Measurements from ENCODE around the gene RFTN1.

RFTN1 gene

DNA sequence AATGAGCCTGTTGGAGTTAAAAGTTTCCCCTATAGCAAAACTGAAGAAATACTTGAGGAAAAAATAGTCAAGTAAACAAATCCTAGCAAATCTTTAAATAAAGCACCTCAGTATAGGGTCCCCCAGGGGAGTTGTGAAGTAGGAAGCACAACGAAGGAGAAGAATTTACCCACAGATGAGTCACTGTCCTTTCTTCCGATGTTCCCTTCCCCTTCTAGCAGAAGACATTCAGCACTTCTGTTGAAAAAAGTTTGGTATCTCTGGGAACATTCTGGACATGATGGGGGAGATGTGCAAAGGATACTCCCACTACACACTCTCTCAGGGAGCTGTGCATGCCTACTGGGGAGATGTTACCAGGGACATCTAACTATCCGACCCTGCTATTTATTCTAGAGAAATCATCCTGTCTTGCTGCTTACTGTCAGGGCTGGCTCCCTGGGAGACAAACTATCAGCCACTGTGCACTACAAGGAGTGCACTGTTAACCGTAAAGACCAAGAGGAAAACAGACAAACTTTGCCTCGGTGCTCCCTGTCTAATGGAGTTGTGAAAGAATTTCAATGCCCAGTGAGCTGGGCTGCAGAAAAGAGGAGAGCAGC, 93.8 kb downstream of the RFTN1 start:
- Mint-ChIP-seq H3K4me1 (ENCODE audit: low read depth in 2 of 2) (peaks cover 12 to 45% of the 10 kb centered on the region in 2 donors), H3K4me3 (no peak overlapping the region), H3K36me3 (ENCODE audit: insufficient read depth) (peaks cover 9% of the 10 kb centered on the region), H3K27ac (peak overlapping the region in 1 of 2 donors; percentile 5), H3K9me3 (no peaks in the 10 kb centered on the region), H3K27me3 (no peaks in the 10 kb centered on the region)
- ATAC-seq (replicated peaks) (no peak), DNase-seq (no peak)

DNA sequence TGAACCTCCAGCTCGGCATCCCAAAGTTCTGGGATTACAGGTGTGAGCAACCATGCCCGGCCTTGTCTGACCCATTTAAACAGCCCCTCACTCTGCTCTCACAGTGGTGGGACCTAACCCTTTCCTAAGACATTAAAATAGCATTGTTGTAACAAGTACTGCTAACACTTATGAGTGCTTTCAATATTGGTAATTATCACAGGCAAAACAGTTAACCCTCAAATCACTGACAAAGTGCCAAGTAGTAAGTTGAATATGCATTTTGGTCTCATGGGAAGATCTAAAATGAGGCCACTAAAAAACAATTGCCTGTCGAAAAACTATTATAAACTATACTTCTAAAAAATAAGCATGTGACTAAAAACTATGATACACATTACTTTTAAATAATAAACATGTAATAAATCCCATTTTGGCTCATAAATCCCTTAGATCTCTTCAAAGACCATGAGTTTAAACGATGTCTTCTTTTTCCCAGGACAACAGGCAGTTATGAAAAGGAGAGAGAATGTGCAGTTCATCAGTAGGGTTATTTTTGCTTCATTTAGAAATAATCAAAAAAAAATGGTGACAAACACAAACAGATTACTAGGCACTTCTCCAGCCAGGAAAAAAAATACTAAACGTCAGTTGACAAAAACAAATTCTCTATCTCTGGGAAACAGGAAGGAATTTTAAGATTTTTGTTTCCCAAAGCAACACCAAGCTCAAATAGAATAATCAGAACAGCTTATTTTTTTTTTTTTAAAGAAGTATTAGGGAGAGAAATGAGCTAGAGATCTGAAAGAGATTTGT, 95.4 kb downstream of the RFTN1 start:
- Mint-ChIP-seq H3K9me3 (no peaks in the 10 kb centered on the region), H3K4me3 (no peak overlapping the region), H3K36me3 (ENCODE audit: insufficient read depth) (peaks cover 11% of the 10 kb centered on the region), H3K4me1 (ENCODE audit: low read depth in 2 of 2) (peaks cover 19 to 54% of the 10 kb centered on the region in 2 donors), H3K27ac (no peak overlapping the region), H3K27me3 (no peaks in the 10 kb centered on the region)
- DNase-seq, result no peak
- no peak for ATAC-seq (replicated peaks)

DNA sequence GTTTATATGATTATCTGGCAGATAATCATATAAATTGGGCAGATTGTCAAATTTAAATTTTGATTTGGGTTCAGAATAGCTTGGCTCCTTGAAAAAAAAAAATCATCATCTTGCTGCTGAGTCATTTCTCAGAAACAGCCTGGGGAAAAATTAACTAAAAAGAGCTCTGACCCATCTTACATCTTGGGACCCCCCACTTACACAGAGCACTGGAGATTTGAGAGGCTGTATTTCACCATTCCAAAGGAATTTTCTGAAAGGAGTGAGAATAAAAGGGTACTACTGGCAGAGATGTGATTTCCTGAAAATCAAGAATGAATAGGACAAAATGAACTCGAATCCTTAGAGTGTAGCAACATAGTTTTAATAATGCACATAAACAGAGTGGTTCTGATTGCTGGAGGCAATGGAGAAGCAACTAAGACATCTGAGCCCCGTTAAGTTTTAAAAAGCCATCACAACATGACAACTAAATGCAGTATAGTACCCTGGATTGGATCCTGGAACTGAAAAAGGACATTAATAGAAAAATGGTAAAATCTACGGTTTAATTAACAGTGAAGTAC, 97.5 kb downstream of the RFTN1 start:
- H3K4me3 Mint-ChIP-seq, result no peak overlapping the region
- ATAC-seq (replicated peaks) (no peak), DNase-seq (no peak)

DNA sequence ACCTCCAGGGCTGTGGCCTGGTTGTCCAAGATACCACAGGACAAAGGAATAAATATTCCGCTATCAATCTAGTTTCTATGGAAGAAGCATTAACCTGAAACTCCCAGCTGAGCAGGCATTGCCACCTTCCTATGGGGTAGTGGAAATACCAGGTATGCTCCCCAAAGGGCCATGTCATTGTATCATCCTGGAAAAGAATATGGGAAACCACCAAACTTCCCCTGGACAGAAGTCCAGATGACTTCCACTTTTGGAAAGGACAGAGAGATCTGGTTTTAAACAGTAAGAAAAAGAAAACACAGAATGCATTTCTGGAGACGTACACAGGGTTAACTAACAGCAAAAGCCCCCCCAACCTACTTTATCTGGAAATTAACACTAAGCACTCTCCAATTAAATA, 100.2 kb downstream of the RFTN1 start:
- H3K4me3 Mint-ChIP-seq, result no peak overlapping the region
- H3K4me1 Mint-ChIP-seq (ENCODE audit: low read depth in 2 of 2), result peaks cover 29 to 44% of the 10 kb centered on the region in 2 donors
- DNase-seq, result no peak
- H3K36me3 Mint-ChIP-seq (ENCODE audit: insufficient read depth), result peaks cover 6% of the 10 kb centered on the region
- no peak for ATAC-seq (replicated peaks)
- peak overlapping the region in 1 of 2 donors; percentile 57 for H3K27ac Mint-ChIP-seq
- no peaks in the 10 kb centered on the region for H3K27me3 Mint-ChIP-seq
- H3K9me3 Mint-ChIP-seq, result no peaks in the 10 kb centered on the region

More for the DNA sequence above, 97.5 kb downstream of the RFTN1 start:
- H3K27me3 Mint-ChIP-seq, result no peaks in the 10 kb centered on the region
- no peaks in the 10 kb centered on the region for H3K9me3 Mint-ChIP-seq
- peaks cover 33 to 61% of the 10 kb centered on the region in 2 donors for H3K4me1 Mint-ChIP-seq (ENCODE audit: low read depth in 2 of 2)
- peaks cover 5% of the 10 kb centered on the region for H3K36me3 Mint-ChIP-seq (ENCODE audit: insufficient read depth)
- no peak overlapping the region for H3K27ac Mint-ChIP-seq

DNA sequence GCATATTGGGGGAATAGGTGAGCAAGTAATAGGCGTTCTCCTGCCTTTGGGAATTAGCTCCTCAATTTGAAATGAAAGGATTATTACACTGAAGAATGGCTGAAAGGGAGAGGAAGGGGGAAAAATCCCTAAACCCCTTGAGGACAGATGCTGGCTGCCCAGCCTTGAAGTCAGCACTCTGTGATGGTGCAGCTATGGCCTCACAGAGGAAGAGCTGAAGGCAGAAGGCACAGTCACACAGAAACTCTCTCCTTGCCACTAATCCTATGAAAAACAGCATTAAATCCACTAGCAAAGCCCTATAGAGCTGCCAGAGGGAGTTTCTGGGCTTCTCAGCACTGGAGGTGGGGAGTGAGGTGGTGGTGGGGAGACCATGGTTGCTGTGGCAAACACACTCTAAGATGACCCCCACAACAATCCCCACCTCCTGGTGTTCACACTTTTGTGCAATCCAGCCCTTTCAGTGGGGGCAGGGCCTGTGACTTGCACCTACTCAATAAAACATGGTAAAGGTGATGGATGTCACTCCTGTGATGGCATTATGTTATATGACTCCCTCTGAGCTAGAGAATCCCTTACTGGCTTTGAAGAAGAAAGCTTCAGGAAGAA, 101.2 kb downstream of the RFTN1 start:
- DNase-seq, result no peak
- ATAC-seq (replicated peaks), result no peak
- Mint-ChIP-seq H3K27ac (peak overlapping the region in 1 of 2 donors; percentile 61), H3K4me3 (no peak overlapping the region), H3K27me3 (no peaks in the 10 kb centered on the region), H3K4me1 (ENCODE audit: low read depth in 2 of 2) (peaks cover 29 to 52% of the 10 kb centered on the region in 2 donors), H3K36me3 (ENCODE audit: insufficient read depth) (peaks cover 6% of the 10 kb centered on the region), H3K9me3 (no peaks in the 10 kb centered on the region)

DNA sequence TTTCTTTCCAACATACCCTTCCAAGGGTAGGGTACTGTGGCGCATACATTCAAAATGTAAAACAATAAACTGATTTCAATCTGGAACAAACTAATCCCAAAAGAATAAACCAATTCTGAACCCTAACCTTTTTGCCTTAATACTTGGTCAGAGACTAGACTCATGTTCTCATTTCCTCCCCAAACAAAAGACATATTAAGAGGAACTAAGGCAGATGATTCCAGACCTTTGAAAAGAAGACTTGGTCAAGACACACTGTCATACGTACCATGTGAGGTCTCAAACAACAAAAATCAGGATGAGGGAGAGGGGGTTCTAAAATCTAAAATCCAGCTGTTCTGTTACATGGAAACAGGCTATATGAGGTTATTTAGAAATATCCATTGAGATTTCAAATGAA, 102.1 kb downstream of the RFTN1 start:
- Mint-ChIP-seq H3K4me3 (no peak overlapping the region), H3K4me1 (ENCODE audit: low read depth in 2 of 2) (peaks cover 29 to 55% of the 10 kb centered on the region in 2 donors), H3K36me3 (ENCODE audit: insufficient read depth) (peaks cover 6% of the 10 kb centered on the region), H3K27me3 (no peaks in the 10 kb centered on the region), H3K27ac (peak overlapping the region; percentile 6 to 61), H3K9me3 (no peaks in the 10 kb centered on the region)
- no peak for ATAC-seq (replicated peaks)
- no peak for DNase-seq

DNA sequence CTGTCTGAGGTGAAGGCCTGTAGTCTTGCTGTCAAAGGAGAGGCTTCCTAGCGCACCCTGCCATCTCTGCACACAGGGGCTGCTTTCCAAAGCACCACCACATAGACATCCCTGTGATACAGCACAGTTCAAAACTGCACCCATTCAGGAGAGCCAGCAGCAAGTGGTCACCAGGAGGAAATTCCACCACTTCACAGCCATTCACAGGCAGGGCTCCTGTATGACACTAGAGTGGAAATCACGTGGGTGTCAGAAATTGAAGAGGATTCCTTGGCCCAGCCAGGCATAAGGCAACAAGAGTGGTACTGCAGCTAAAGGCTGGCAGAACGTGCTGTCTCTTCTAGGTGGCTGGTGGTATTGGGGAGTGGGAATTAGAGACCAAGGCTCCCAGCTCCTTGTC, 102.8 kb downstream of the RFTN1 start:
- peaks cover 6% of the 10 kb centered on the region for H3K36me3 Mint-ChIP-seq (ENCODE audit: insufficient read depth)
- no peaks in the 10 kb centered on the region for H3K9me3 Mint-ChIP-seq
- peaks cover 28 to 55% of the 10 kb centered on the region in 2 donors for H3K4me1 Mint-ChIP-seq (ENCODE audit: low read depth in 2 of 2)
- H3K27ac Mint-ChIP-seq, result peak overlapping the region in 1 of 2 donors; percentile 61
- DNase-seq (no peak), ATAC-seq (replicated peaks) (no peak)
- no peaks in the 10 kb centered on the region for H3K27me3 Mint-ChIP-seq
- no peak overlapping the region for H3K4me3 Mint-ChIP-seq

DNA sequence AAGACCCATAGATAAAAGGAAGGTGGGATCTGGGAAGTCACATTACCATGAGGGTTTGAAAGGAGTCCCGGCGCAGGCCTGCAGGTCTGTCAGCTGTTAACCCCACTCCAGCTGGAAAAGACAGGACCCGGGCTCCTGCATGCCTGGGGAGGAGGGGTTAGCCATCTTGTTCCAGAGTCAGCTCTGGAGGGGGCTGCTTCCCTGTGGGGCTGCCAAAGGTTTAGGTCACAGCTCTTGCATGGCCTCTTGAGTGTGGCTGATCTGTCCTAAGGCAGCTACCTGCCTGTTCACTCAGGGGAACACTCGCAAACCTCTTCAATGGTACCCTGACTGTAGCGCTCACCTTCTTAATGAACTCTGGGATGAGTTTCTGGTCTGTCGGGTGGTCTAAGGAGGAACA, 104.5 kb downstream of the RFTN1 start:
- Mint-ChIP-seq H3K27ac (peak overlapping the region in 1 of 2 donors; percentile 25), H3K4me3 (no peak overlapping the region), H3K9me3 (no peaks in the 10 kb centered on the region), H3K36me3 (ENCODE audit: insufficient read depth) (peaks cover 3% of the 10 kb centered on the region), H3K27me3 (no peaks in the 10 kb centered on the region), H3K4me1 (ENCODE audit: low read depth in 2 of 2) (peaks cover 22 to 51% of the 10 kb centered on the region in 2 donors)
- no peak for DNase-seq
- no peak for ATAC-seq (replicated peaks)

DNA sequence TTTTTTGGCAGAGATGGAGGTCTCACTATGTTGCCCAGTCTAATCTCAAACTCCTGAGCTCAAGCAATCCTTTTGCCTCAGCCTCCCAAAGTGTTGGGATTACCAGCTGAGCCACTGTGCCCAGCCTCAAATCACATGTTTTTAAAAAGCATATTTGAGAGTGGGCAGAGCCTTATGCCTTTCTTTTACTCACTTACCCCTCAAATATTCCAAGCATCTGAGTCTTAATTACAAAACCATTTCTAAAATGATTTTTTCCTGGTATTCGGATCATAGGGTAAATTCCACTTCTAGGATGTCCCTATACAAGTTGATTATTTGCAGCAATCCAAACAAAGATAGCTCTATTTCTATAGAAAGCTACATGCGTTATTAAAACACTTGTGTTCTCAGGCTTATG, 106.1 kb downstream of the RFTN1 start:
- DNase-seq, result no peak
- Mint-ChIP-seq H3K27ac (peak overlapping the region; percentile 42 to 74), H3K4me1 (ENCODE audit: low read depth in 2 of 2) (peaks cover 17 to 40% of the 10 kb centered on the region in 2 donors)

DNA sequence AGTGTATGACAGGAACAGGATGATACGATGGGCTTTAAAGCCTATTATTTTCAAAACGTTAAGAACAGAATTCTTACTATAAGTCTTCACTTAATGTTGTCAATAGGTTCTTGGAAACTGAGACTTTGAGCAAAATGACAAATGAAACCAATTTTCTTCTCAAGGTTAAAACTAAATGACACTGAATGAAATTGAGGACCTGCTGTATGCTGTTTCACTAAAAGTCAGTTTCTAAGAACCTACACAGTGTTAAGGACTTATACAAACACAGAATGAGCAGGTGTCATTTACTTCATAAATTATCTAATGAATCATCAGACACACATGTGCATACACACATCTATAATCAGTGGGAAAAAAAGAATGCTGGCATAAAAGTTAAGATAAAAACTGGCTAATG, 106.9 kb downstream of the RFTN1 start:
- Mint-ChIP-seq H3K27ac (peak overlapping the region; percentile 49 to 74), H3K9me3 (no peaks in the 10 kb centered on the region), H3K4me3 (no peak overlapping the region), H3K36me3 (ENCODE audit: insufficient read depth) (peaks cover 3% of the 10 kb centered on the region), H3K4me1 (ENCODE audit: low read depth in 2 of 2) (peaks cover 14 to 41% of the 10 kb centered on the region in 2 donors), H3K27me3 (no peaks in the 10 kb centered on the region)
- DNase-seq, result no peak
- no peak for ATAC-seq (replicated peaks)

More for the DNA sequence above, 106.1 kb downstream of the RFTN1 start:
- Mint-ChIP-seq H3K36me3 (ENCODE audit: insufficient read depth) (peaks cover 3% of the 10 kb centered on the region), H3K9me3 (no peaks in the 10 kb centered on the region), H3K27me3 (no peaks in the 10 kb centered on the region), H3K4me3 (no peak overlapping the region)
- ATAC-seq (replicated peaks), result no peak

DNA sequence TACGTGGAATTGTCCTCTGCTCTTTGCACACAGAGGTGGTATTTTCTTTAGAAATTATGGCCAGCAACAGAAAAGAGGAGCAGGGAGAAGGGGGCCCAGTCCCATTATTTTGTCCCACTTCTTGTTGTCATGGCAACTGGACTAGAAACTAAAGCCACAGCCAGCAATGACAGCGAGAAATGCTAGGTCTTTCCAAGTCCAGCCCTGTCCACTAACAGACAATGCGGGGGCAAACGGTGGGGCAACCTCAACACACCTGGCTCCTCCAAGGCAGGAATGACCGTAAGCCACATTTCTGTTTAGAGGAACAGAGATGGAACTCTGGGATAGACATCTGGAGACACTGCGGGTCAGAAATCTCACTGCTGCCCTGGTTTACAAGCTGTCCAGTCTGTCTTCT, 107.3 kb downstream of the RFTN1 start:
- peaks cover 17 to 42% of the 10 kb centered on the region in 2 donors for H3K4me1 Mint-ChIP-seq (ENCODE audit: low read depth in 2 of 2)
- H3K4me3 Mint-ChIP-seq, result no peak overlapping the region
- H3K27ac Mint-ChIP-seq, result no peak overlapping the region
- DNase-seq (no peak), ATAC-seq (replicated peaks) (no peak)
- H3K36me3 Mint-ChIP-seq (ENCODE audit: insufficient read depth), result peaks cover 3% of the 10 kb centered on the region
- H3K9me3 Mint-ChIP-seq, result no peaks in the 10 kb centered on the region
- no peaks in the 10 kb centered on the region for H3K27me3 Mint-ChIP-seq

DNA sequence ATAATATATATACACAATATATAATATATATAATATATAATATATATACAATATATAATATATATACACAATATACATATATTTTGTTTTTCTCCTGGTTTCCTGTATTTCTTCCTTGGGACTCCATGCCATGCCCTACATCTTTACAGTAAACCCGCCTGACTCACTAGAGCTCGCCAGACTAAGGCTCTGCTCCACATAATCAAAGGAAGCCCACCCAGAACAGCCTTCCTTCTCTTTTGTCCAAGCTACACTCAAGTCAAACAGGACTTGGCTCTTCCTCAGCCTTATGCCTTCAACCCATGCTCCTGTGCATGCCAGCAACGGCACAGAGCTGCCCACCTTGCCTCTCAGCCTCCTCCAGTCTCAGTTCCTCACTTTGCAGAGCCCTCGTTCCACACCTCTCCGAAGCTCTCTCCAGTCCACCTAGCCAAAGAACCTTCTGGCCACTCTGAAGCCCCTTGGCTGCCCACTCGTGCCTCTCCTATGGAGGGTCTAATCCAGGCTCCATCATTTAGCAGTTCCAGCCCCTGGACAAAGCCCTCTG, 109.1 kb downstream of the RFTN1 start:
- peak overlapping the region in 1 of 2 donors; percentile 82 for H3K27ac Mint-ChIP-seq
- H3K4me1 Mint-ChIP-seq (ENCODE audit: low read depth in 2 of 2), result peaks cover 28 to 54% of the 10 kb centered on the region in 2 donors
- no peaks in the 10 kb centered on the region for H3K27me3 Mint-ChIP-seq
- ATAC-seq (replicated peaks) (no peak), DNase-seq (no peak)
- H3K36me3 Mint-ChIP-seq (ENCODE audit: insufficient read depth), result peaks cover 9% of the 10 kb centered on the region
- H3K9me3 Mint-ChIP-seq, result no peaks in the 10 kb centered on the region
- H3K4me3 Mint-ChIP-seq, result no peak overlapping the region

DNA sequence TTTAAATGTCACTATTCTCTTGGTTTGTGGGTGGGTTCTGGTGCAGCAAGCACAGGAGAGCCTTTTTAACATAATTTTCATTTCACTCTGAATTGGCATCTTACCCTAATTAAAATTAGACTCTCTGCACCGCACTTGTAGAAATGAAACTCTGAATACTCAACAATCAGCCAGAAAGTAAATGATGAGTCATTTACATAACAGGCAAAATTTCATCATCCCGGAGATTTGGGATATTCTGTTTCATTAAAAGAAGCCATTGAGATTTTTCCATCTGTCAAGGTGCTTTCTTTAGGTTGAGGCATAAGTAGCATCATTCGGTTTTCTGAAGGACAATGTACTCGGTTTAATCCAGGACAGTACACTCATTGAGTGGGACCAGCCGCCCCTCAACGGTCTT, 111.0 kb downstream of the RFTN1 start:
- H3K4me3 Mint-ChIP-seq, result no peak overlapping the region
- no peaks in the 10 kb centered on the region for H3K9me3 Mint-ChIP-seq
- H3K27ac Mint-ChIP-seq, result peak overlapping the region; percentile 3 to 19
- ATAC-seq (replicated peaks) (no peak), DNase-seq (no peak)
- H3K27me3 Mint-ChIP-seq, result no peaks in the 10 kb centered on the region
- H3K36me3 Mint-ChIP-seq (ENCODE audit: insufficient read depth), result peaks cover 15% of the 10 kb centered on the region
- peaks cover 29 to 46% of the 10 kb centered on the region in 2 donors for H3K4me1 Mint-ChIP-seq (ENCODE audit: low read depth in 2 of 2)
